Heart left ventricle (tissue), 16 donors: ENCODE data around the gene PTPRD. TPM values are rescaled to one million over a fixed set of nuclear protein-coding genes. Genes with fewer than 3 reads are reported as not detected.

ENCODE experiments used
- ATAC-seq, 4 donors: fragments of 200-7000 bp; cut with Tn5 transposase; one replicate each; pipeline ENCODE4 v1.9.1; 2020 to 2022; ENCODE audit warnings: moderate library complexity in 4 of 4, mild to moderate bottlenecking in 3 of 4, moderate number of reproducible peaks in 1 of 4
- DNase-seq, 5 donors: peaks; one replicate each; pipeline ENCODE4 v3.0.0-alpha.2; 2020
- H3K27ac ChIP-seq, 12 donors: fragments of 200-600 bp; sonication (generic) in 4 of 12; one replicate each; pipeline versions ENCODE4 v1.5.0 to v1.8.0; 2016 to 2022; ENCODE audit warnings: mild to moderate bottlenecking in 2 of 12
- H3K27me3 ChIP-seq, 9 donors: fragments of 200-600 bp; sonication (generic) in 2 of 9; one replicate each; pipeline versions ENCODE4 v1.5.1 to v1.8.0; 2016 to 2022; ENCODE audit warnings: mild to moderate bottlenecking in 3 of 9
- H3K36me3 ChIP-seq, 9 donors: fragments of 200-600 bp; sonication (generic) in 2 of 9; one replicate each; pipeline versions ENCODE4 v1.5.0 to v1.8.0; 2018 to 2022; ENCODE audit warnings: mild to moderate bottlenecking in 2 of 9
- H3K4me1 ChIP-seq, 12 donors: fragments of 200-600 bp; sonication (generic) in 4 of 12; one replicate each; pipeline versions ENCODE4 v1.5.0 to v1.8.0; 2016 to 2022; ENCODE audit warnings: mild to moderate bottlenecking in 3 of 12
- H3K4me3 ChIP-seq, 12 donors: fragments of 200-600 bp; sonication (generic) in 4 of 12; one replicate each; pipeline versions ENCODE4 v1.5.0 to v1.8.0; 2017 to 2022; ENCODE audit warnings: mild to moderate bottlenecking in 9 of 12, moderate library complexity in 4 of 12
- H3K9me3 ChIP-seq, 12 donors: fragments of 200-600 bp; sonication (generic) in 4 of 12; one replicate each; pipeline versions ENCODE4 v1.5.0 to v1.8.0; 2016 to 2022; ENCODE audit warnings: mild to moderate bottlenecking in 1 of 12
- POLR2A ChIP-seq, 2 donors: fragments of 450-650 bp; IDR thresholded peaks; one replicate each; pipeline ENCODE4 v1.6.1; 2017; ENCODE audit warnings: antibody characterized with exemption in 2 of 2, mild to moderate bottlenecking in 2 of 2, moderate library complexity in 2 of 2
- WGBS, 4 donors: extraction: QIAGEN DNeasy Blood & Tissue Kit in 2 of 4; methylation state at CpG; one replicate each; pipeline versions ENCODE4 v1.1.5 to v1.1.7; 2013 to 2018; 5-methylcytosine and 5-hydroxymethylcytosine counted together
- intact Hi-C, 10 donors: fragments of 100-400 bp; cut with DNase I; formaldehyde crosslinking; loops; one replicate each; pipeline versions ENCODE4 v1.11.1 to v1.14.2; 2022
- polyA plus RNA-seq, 2 donors: library from polyadenylated mRNA; stranded (reverse); fragments of 200-250 nt; gene quantifications; one replicate each; pipeline ENCODE4 v1.2.3, GENCODE V29; 2013
- total RNA-seq, 9 donors: library from RNA; depleted of rRNA in 2 of 9; stranded (reverse); fragments of >200 nt in 2 of 9; fragmentation: NEBNext Ultra II Directional in 3 of 9; extraction: Animal tissue kit (Norgen Biotek cat#: 25700) in 3 of 9; gene quantifications; one replicate each; pipeline versions ENCODE4 v1.1.0 to v1.2.4, GENCODE V29; 2016 to 2023
- TF ChIP-seq, protein P1 (sequence below), 12 donors: fragments of 200-600 bp; sonication (generic) in 4 of 12; IDR thresholded peaks; one replicate each; pipeline versions ENCODE4 v1.5.0 to v1.8.0; 2018 to 2022; ENCODE audit warnings: antibody characterized with exemption in 12 of 12, mild to moderate bottlenecking in 5 of 12
- donor health status: ischemic (EF 13 %, LVEDD 7.1; RV severe dilation, severe dysfunction).
- donor health status: healthy with polysubstance abuse.
- donor health status: DM: no; HTN: yes; CAD: no.
- donor health status: DM: no; HTN: no; CAD: no.
- donor health status: ischemic (EF 25% LVEDD 6.9; RV normal size, moderate dysfunction).
- donor health status: ischemic (EF 25% LVEDD 5.7; RV mildly dilated, moderate dysfunction).
- donor health status: healthy.
- donor health status: DM: yes; HTN: yes; CAD: no.
- donor health status: ischemic (EF 35%, LVEDD 5.7; RV mildly dilated, moderate dysfunction).
- donor health status: nonischemic (EF 11% LVEDD 7.7; RV severe dilation, severe dysfunction).
- donor health status: DM: yes; HTN: yes; CAD: no.
- donor health status: PGD.
- donor health status: ischemic (EF 29% LVEDD 5.4; RV normal size, mild dysfunction).
- donor health status: nonischemic (EF 23%, LVEDD 6.1; RV moderate dilation, normal function).

Gene PTPRD
- total and polyA plus RNA-seq, 11 donors, result 1.4 to 25.3 (median 15.1) TPM

DNA sequence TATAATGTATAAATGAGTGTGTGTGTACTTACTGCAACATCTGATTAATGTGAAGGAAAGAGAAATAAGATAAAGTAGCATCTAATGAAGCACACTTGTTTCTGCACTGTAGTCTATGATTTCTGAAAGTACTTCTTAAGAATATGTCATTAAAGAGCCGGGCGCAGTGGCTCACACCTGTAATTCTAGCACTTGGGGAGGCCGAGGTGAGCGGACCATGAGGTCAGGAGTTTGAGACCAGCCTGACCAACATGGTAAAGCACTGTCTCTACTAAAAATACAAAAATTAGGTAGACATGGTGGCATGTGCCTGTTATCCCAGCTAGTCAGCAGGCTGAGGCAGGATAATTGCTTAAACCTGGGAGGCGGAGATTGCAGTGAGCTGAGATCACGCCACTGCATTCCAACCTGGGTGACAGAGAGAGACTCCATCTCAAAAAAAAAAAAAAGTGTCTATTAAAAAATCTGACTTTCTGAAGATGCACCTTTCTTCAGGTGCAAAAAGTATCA, 556.9 kb downstream of the PTPRD start:
- 73 to 84% (median 79%) methylated on average over 6 of the region's 6 CpGs for WGBS, 4 donors

DNA sequence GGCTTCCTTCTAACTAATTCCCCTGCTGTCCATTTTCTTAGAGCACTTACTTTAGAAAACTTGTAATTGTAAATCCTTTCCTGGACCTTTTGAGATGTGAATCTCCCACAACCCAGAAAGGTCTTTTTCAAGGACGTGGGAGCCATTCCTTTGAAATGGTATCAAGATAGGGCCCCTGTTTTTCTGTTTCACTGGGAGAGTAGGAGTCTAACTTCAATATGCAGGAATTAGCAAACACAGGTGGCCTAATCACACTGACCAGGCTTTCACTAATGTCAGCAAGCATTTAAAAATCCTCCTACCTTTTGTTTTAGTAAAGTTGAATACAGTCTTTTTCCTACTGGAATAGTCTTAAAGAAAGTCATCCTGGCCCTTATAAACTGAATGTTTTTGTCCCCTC, 558.3 kb downstream of the PTPRD start:
- H3K9me3 ChIP-seq, result no peaks in the 10 kb centered on the region
- H3K4me3 ChIP-seq, result no peak overlapping the region
- H3K36me3 ChIP-seq, result no peaks in the 10 kb centered on the region
- DNase-seq (no peak), ATAC-seq (no peak)
- no peaks in the 10 kb centered on the region for H3K27me3 ChIP-seq
- H3K27ac ChIP-seq, result no peak overlapping the region
- WGBS, 4 donors, result 55 to 69% (median 62%) methylated on average over 1 of the region's 1 CpG
- no peak for TF ChIP-seq POLR2A (IDR thresholded peaks at IDR 0.05)
- TF ChIP-seq, protein P1, sequence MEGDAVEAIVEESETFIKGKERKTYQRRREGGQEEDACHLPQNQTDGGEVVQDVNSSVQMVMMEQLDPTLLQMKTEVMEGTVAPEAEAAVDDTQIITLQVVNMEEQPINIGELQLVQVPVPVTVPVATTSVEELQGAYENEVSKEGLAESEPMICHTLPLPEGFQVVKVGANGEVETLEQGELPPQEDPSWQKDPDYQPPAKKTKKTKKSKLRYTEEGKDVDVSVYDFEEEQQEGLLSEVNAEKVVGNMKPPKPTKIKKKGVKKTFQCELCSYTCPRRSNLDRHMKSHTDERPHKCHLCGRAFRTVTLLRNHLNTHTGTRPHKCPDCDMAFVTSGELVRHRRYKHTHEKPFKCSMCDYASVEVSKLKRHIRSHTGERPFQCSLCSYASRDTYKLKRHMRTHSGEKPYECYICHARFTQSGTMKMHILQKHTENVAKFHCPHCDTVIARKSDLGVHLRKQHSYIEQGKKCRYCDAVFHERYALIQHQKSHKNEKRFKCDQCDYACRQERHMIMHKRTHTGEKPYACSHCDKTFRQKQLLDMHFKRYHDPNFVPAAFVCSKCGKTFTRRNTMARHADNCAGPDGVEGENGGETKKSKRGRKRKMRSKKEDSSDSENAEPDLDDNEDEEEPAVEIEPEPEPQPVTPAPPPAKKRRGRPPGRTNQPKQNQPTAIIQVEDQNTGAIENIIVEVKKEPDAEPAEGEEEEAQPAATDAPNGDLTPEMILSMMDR (IDR thresholded peaks at IDR 0.05), result no peak
- intact Hi-C loops, result loop anchor here in 1 of 10 donors (10.0 kb wide), 1 partner anchor 60 kb away; no protein-coding TSS in a partner anchor
- H3K4me1 ChIP-seq, result no peaks in the 10 kb centered on the region

More for the DNA sequence above, 556.9 kb downstream of the PTPRD start:
- no peak overlapping the region for H3K27ac ChIP-seq
- ATAC-seq, result no peak
- no peaks in the 10 kb centered on the region for H3K9me3 ChIP-seq
- no peak for DNase-seq
- TF ChIP-seq, protein P1 (IDR thresholded peaks at IDR 0.05), result no peak
- no peak for TF ChIP-seq POLR2A (IDR thresholded peaks at IDR 0.05)
- H3K27me3 ChIP-seq, result no peaks in the 10 kb centered on the region
- H3K4me1 ChIP-seq, result no peaks in the 10 kb centered on the region
- no peaks in the 10 kb centered on the region for H3K36me3 ChIP-seq
- intact Hi-C loops, result loop anchor here in 2 of 10 donors (2.0 to 10.0 kb wide), 2 partner anchors 61 to 213 kb away; no protein-coding TSS in a partner anchor
- H3K4me3 ChIP-seq, result no peak overlapping the region

DNA sequence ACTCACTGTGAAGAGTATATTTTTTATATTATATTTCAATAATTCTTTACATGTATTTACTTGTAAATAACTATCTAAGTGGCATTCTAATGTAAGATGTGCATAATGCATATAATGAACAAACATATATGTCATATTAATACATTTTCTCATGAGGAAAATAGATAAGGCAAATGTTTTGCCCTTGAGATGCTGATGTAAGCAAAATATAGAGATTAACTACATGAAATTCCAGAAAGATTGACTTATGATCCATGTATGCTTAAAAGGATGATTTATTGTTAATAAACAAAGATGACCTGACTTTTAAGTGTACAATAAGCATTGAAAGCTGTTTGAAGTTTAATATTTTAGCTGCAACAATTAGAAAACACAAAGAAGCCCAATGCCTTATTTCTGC, 559.9 kb downstream of the PTPRD start:
- intact Hi-C loops, result loop anchor here in 1 of 10 donors (10.0 kb wide), 1 partner anchor 58 kb away; no protein-coding TSS in a partner anchor
- Histone ChIP-seq H3K9me3 (no peaks in the 10 kb centered on the region), H3K36me3 (no peaks in the 10 kb centered on the region), H3K4me1 (no peaks in the 10 kb centered on the region), H3K27ac (no peak overlapping the region), H3K4me3 (no peak overlapping the region), H3K27me3 (no peaks in the 10 kb centered on the region)
- TF ChIP-seq, protein P1 (IDR thresholded peaks at IDR 0.05), result no peak
- no peak for TF ChIP-seq POLR2A (IDR thresholded peaks at IDR 0.05)
- no peak for ATAC-seq
- no peak for DNase-seq

DNA sequence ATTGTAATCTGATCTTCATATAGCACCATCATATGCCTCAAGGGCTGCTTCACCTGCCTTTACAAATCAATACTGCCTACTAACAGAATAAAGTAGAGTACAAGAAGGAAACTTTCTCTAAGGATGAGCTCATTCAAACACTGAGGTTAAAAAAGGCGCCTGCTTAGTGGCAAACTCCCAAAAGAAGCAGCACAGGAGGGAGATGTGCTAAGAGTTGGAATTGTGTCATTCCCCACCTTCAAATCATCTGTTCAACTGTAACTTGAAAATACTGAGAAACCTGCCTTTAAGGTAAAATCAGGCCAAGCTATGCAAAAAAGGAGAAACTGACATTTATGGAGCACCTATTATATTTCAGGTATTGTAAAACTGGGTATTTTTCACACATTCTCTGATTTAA, 560.6 kb downstream of the PTPRD start:
- Histone ChIP-seq H3K4me1 (no peaks in the 10 kb centered on the region), H3K27ac (no peak overlapping the region), H3K9me3 (no peaks in the 10 kb centered on the region), H3K27me3 (no peaks in the 10 kb centered on the region), H3K36me3 (no peaks in the 10 kb centered on the region), H3K4me3 (no peak overlapping the region)
- TF ChIP-seq, protein P1 (IDR thresholded peaks at IDR 0.05), result no peak
- TF ChIP-seq POLR2A (IDR thresholded peaks at IDR 0.05), result no peak
- intact Hi-C loops, result loop anchor here in 1 of 10 donors (10.0 kb wide), 1 partner anchor 57 kb away; no protein-coding TSS in a partner anchor
- no peak for ATAC-seq
- DNase-seq, result no peak
- 61 to 83% (median 80%) methylated on average over 1 of the region's 1 CpG for WGBS, 4 donors
